HG03342 (cell line): Measurements from ENCODE around the gene GALM.
"Not testable (repeated sequence)": the region's sequence is repeated elsewhere in the genome, so short reads cannot be mapped to it uniquely, and the experiment has no call there.

Experiments used
- ATAC-seq: cut with Tn5 transposase; IDR thresholded peaks from one replicate; pipeline ENCODE4 v1.9.1; 2021; ENCODE audit warnings: mild to moderate bottlenecking, moderate library complexity; ENCODE audit not compliant: unreplicated experiment

GALM gene

GRCh38 chr2:38755891-38756290, 90.0 kb downstream of the GALM start:
- not testable (repeated sequence) for ATAC-seq

DNA sequence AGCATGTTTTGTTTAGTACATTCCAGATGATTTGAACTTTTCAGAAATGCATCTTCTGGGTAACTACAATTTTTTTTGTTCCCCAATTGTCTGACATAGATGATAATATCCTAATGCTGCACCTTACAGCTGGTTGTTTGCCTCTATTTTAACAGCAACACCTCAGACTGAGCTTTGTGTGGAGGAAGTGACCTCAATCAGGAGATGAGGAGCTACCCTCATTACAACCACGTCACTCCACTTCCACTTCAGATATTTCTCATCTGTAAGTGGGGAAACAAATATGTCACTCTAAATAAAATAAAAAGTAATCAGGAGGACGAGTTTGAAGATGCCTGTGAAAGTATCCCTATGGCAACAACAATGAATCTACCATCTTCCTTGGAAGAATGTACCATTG, 97.3 kb downstream of the GALM start:
- no peak for ATAC-seq

DNA sequence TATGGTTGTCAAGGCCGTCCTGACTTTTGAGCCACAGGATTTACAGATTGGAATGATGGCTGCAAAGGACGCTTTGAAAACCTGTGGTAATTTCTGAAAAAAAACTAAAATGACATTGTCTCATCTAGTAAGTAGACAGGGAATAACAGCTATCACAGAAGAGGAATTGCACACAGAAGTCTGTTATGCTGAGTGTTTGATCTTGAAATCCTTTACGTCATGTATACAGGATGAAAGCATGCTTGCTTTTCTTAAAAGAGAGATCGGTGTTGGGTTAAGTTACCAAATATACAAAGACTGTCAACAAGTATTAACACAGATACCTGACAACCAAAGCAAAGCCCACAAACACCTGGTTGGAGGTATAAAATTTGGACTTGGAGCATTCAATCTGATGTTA, 97.8 kb downstream of the GALM start:
- ATAC-seq: no peak

GRCh38 chr2:38765149-38765548, 99.2 kb downstream of the GALM start:
- ATAC-seq: no peak

- no peak for ATAC-seq
Measured at GRCh38 chr2:38765551-38765950, 99.6 kb downstream of the GALM start.

GRCh38 chr2:38771632-38772031, 105.7 kb downstream of the GALM start:
- no peak for ATAC-seq

DNA sequence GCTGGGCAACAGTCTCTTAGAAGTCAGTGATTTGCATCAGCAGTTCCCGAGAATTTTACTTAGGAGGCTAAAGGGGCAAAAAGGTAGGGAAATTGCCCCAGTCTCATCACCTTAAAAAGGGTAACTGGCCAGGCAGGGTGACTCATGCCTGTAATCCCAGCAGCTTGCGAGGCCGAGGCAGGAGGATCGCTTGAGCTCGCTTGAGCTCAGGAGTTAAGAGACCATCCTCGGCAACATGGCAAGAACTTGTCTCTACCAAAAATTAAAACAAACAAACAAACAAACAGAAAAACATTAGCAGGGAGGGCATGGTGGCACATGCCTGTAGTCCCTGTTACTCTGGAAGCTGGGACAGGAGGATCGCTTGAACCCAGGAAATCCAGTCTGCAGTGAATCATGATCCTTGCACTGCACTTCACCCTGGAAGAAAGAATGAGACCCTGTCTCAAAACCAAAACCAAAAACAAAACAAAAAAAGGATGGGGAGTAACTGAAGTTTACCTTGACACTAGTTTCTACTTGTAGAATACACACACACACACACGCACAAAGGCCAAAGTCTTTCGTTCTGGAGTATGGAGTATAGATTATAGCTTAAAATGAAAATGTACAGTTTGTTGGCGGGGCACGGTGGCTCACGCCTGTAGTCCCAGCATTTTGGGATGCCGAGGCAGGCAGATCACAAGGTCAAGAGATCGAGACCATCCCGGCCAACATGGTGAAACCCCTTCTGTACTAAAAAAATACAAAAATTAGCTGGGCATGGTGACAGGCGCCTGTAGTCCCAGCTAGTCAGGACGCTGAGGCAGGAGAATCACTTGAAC, 109.4 kb downstream of the GALM start:
- no peak for ATAC-seq

- no peak for ATAC-seq
Measured at GRCh38 chr2:38775921-38776225, 110.0 kb downstream of the GALM start.

GRCh38 chr2:38776531-38776930, 110.6 kb downstream of the GALM start:
- no peak for ATAC-seq

GRCh38 chr2:38778687-38779082, 112.8 kb downstream of the GALM start:
- ATAC-seq: no peak

GRCh38 chr2:38783586-38783985, 117.7 kb downstream of the GALM start:
- ATAC-seq: no peak
